A549 (cell line): ENCODE results near the gene GCNT2. TPM values are rescaled to one million over a fixed set of nuclear protein-coding genes. Genes with fewer than 3 reads are reported as not detected.

ENCODE experiments used
- ATAC-seq, 2 experiments: fragments of 200-7000 bp in 1 of 2; fragments of >200 bp in 1 of 2; cut with Nextera tagmentation in 1 of 2; cut with Tn5 transposase in 1 of 2; 3 replicates each; pipeline versions ENCODE4 v1.8.0 to v1.9.1; 2018 to 2020; ENCODE audit warnings: mild to moderate bottlenecking in 1 of 2, moderate library complexity in 1 of 2
- CTCF ChIA-PET: fragments of 300-600 bp; sonication (Branson Sonifier 250); formaldehyde crosslinking; extraction: SDS; loops from one replicate; lab custom pipeline; 2021; ENCODE audit warnings: antibody characterized with exemption, inconsistent platforms; lab: Yijun Ruan, JAX
- POLR2A ChIA-PET: fragments of 350-600 bp; formaldehyde crosslinking; extraction: SDS; loops from one replicate; lab custom pipeline; 2021; ENCODE audit warnings: antibody characterized with exemption, inconsistent platforms; lab: Yijun Ruan, JAX
- DNase-seq, 2 experiments: peaks; one replicate each; pipeline versions ENCODE4 v3.0.0 to v3.0.0-alpha.2; 2011 to 2016; ENCODE audit warnings: low read depth in 1 of 2, low spot score in 1 of 2
- FAIRE-seq: peaks from 2 replicates; lab custom pipeline; 2011; peaks lifted over from hg19 to GRCh38; lab: Jason Lieb, UNC
- H3K27ac ChIP-seq, 2 experiments: fragments of >200 bp; sonication (Bioruptor Twin); formaldehyde crosslinking; 3 replicates each; pipeline ENCODE4 v1.5.1; 2016 to 2017
- H3K4me1 ChIP-seq: fragments of >200 bp; sonication (Bioruptor Twin); formaldehyde crosslinking; 3 replicates; pipeline ENCODE4 v1.6.1; 2016
- H3K4me2 ChIP-seq: fragments of >200 bp; sonication (Bioruptor Twin); formaldehyde crosslinking; 3 replicates; pipeline ENCODE4 v1.6.1; 2016
- H3K4me3 ChIP-seq: fragments of >200 bp; sonication (Bioruptor Twin); formaldehyde crosslinking; 3 replicates; pipeline ENCODE4 v1.5.1; 2016
- H3K9me3 ChIP-seq: fragments of >200 bp; sonication (Bioruptor Twin); formaldehyde crosslinking; 3 replicates; pipeline ENCODE4 v1.6.1; 2016
- CEBPB ChIP-seq, 2 experiments: fragments of >200 bp in 1 of 2; sonication (Bioruptor Twin) in 1 of 2; formaldehyde crosslinking in 1 of 2; IDR thresholded peaks; 2 replicates each; pipeline ENCODE4 v1.6.1; 2012 to 2016
- CHD4 ChIP-seq: fragments of 200-600 bp; sonication (generic); IDR thresholded peaks from 2 replicates; pipeline ENCODE4 v1.6.1; 2016; ENCODE audit warnings: antibody characterized with exemption, mild to moderate bottlenecking, borderline replicate concordance
- CTCF ChIP-seq: fragments of >200 bp; sonication (Bioruptor Twin); formaldehyde crosslinking; IDR thresholded peaks from 3 replicates; pipeline ENCODE4 v1.5.1; 2016
- EHF ChIP-seq: fragments of 250-450 bp; sonication (Bioruptor Pico); IDR thresholded peaks from 2 replicates; pipeline ENCODE4 v1.5.0; 2020; ENCODE audit warnings: mild to moderate bottlenecking
- ELK1 ChIP-seq: fragments of 150-350 bp; IDR thresholded peaks from 2 replicates; pipeline ENCODE4 v1.6.1; 2014; ENCODE audit warnings: low read depth, mild to moderate bottlenecking, low read length
- GATA3 ChIP-seq: IDR thresholded peaks from 2 replicates; pipeline ENCODE4 v1.6.1; 2012; ENCODE audit warnings: borderline replicate concordance
- HEYL ChIP-seq: fragments of 250-450 bp; sonication (Bioruptor Pico); IDR thresholded peaks from 2 replicates; pipeline ENCODE4 v1.8.0; 2021; ENCODE audit warnings: mild to moderate bottlenecking, moderate library complexity
- JUN ChIP-seq, 2 experiments: fragments of >200 bp; sonication (Bioruptor Twin); formaldehyde crosslinking; IDR thresholded peaks; 2 replicates in 1 of 2; 3 replicates in 1 of 2; pipeline ENCODE4 v1.6.1; 2016 to 2017
- JUNB ChIP-seq: fragments of >200 bp; sonication (Bioruptor Twin); formaldehyde crosslinking; IDR thresholded peaks from 2 replicates; pipeline ENCODE4 v1.6.1; 2016
- KDM1A ChIP-seq: fragments of 200-600 bp; sonication (generic); IDR thresholded peaks from 2 replicates; pipeline ENCODE4 v1.6.1; 2016; ENCODE audit warnings: low read depth, mild to moderate bottlenecking
- MAFK ChIP-seq: fragments of 450-650 bp; IDR thresholded peaks from 2 replicates; pipeline ENCODE4 v1.6.1; 2014; ENCODE audit not compliant: partially characterized antibody
- MYC ChIP-seq: IDR thresholded peaks from 2 replicates; pipeline ENCODE4 v1.6.1; 2012; ENCODE audit warnings: mild to moderate bottlenecking, inconsistent platforms, low read length, improper control_type of control experiment, borderline replicate concordance
- NFE2L2 ChIP-seq: fragments of 150-350 bp; conservative IDR thresholded peaks from 2 replicates; pipeline ENCODE4 v1.6.1; 2014; ENCODE audit warnings: low read length
- POLR2A ChIP-seq: IDR thresholded peaks from 2 replicates; pipeline ENCODE4 v1.6.1; 2012; ENCODE audit warnings: mild to moderate bottlenecking, low read length
- RCOR1 ChIP-seq: fragments of 150-350 bp; IDR thresholded peaks from 2 replicates; pipeline ENCODE4 v1.6.1; 2014; ENCODE audit warnings: antibody characterized with exemption, low read length, low read depth
- REST ChIP-seq: fragments of 200-600 bp; sonication (generic); IDR thresholded peaks from 2 replicates; pipeline ENCODE4 v1.6.1; 2016; ENCODE audit warnings: antibody characterized with exemption, mild to moderate bottlenecking, moderate library complexity
- RNF2 ChIP-seq: fragments of 200-600 bp; sonication (generic); IDR thresholded peaks from 2 replicates; pipeline ENCODE4 v1.6.1; 2016; ENCODE audit warnings: low read depth, mild to moderate bottlenecking, antibody characterized with exemption, moderate library complexity, borderline replicate concordance
- SMC3 ChIP-seq: fragments of >200 bp; sonication (Bioruptor Twin); formaldehyde crosslinking; IDR thresholded peaks from 3 replicates; pipeline ENCODE4 v1.6.1; 2018; ENCODE audit warnings: inconsistent platforms
- TFCP2L1 ChIP-seq: fragments of 250-450 bp; sonication (Bioruptor Pico); IDR thresholded peaks from 2 replicates; pipeline ENCODE4 v1.5.0; 2021; ENCODE audit warnings: mild to moderate bottlenecking
- ZFP36 ChIP-seq: fragments of 450-650 bp; IDR thresholded peaks from 2 replicates; pipeline ENCODE4 v1.6.1; 2014; ENCODE audit warnings: borderline replicate concordance; ENCODE audit not compliant: partially characterized antibody
- WGBS: methylation state at CpG from one replicate; pipeline ENCODE4 v1.1.6; 2017; ENCODE audit errors: missing lambda C conversion rate; 5-methylcytosine and 5-hydroxymethylcytosine counted together
- polyA plus RNA-seq, 4 experiments: library from polyadenylated mRNA; depleted of rRNA in 3 of 4; stranded (reverse); fragments of >200 nt; fragmentation: RNase III in 1 of 4; extraction: RNeasy Plus Mini Kit Qiagen cat#74134 plus additional on column Dnase treatment in 1 of 4; gene quantifications; 2 replicates in 3 of 4; 3 replicates in 1 of 4; pipeline ENCODE4 v1.2.3, GENCODE V29; 2011 to 2017

Gene GCNT2
- polyA plus RNA-seq, 2 of the 4 experiments (the other 2 are of a cell fraction): 19.4 to 24.3 TPM

- POLR2A ChIA-PET: no interaction called here
These were observed 147.2 kb downstream of the GCNT2 start for GRCh38 chr6:10668126-10668917.

GRCh38 chr6:10676403-10676802, 155.3 kb downstream of the GCNT2 start:
- ChIA-PET CTCF (interaction anchor here (1.4 kb wide), 1 partner anchor 11 kb away, joined by 3 read pairs; no protein-coding TSS in a partner anchor), POLR2A (no interaction called here)
- no peaks in the 10 kb centered on the region for H3K4me1 ChIP-seq
- 99% methylated on average over 7 of the region's 7 CpGs for WGBS
- TF ChIP-seq REST: no peak
- TF ChIP-seq RNF2: no peak
- TF ChIP-seq POLR2A: no peak
- no peak for TF ChIP-seq SMC3
- no peak for TF ChIP-seq CHD4
- TF ChIP-seq NFE2L2: no peak
- no peak for TF ChIP-seq HEYL (CRISPR knock-in tag)
- TF ChIP-seq CTCF: no peak
- TF ChIP-seq MYC: no peak
- no peak for TF ChIP-seq EHF
- TF ChIP-seq ELK1: no peak
- TF ChIP-seq MAFK: no peak
- no peak for TF ChIP-seq JUNB
- no peak for TF ChIP-seq CEBPB (IDR thresholded peaks at IDR 0.05)
- TF ChIP-seq RCOR1: no peak
- TF ChIP-seq TFCP2L1: no peak
- TF ChIP-seq ZFP36: no peak
- TF ChIP-seq JUN (IDR thresholded peaks at IDR 0.05): no peak
- no peak overlapping the region for H3K27ac ChIP-seq
- H3K9me3 ChIP-seq: no peaks in the 10 kb centered on the region
- no peak for FAIRE-seq
- H3K4me3 ChIP-seq: no peak overlapping the region
- DNase-seq: no peak
- no peak for ATAC-seq
- H3K4me2 ChIP-seq: no peak overlapping the region

More at GRCh38 chr6:10668126-10668917, 147.2 kb downstream of the GCNT2 start:
- Histone ChIP-seq H3K9me3 (peaks cover 5% of the 10 kb centered on the region; the same call in 2 of the 3 replicates), H3K4me1 (no peaks in the 10 kb centered on the region), H3K4me2 (no peak overlapping the region), H3K27ac (no peak overlapping the region), H3K4me3 (no peak overlapping the region)
- ATAC-seq (no peak), DNase-seq (no peak), FAIRE-seq (no peak)
- no peak for TF ChIP-seq GATA3
- TF ChIP-seq KDM1A: no peak
- WGBS: 49% methylated on average over 5 of the region's 6 CpGs
- CTCF ChIA-PET: interaction anchor here (0.5 kb wide), 1 partner anchor 336 kb away, joined by 4 read pairs; no protein-coding TSS in a partner anchor
